KMS-11 (cell line): ENCODE data around the gene FZD8.

Experiments
- H2AFZ ChIP-seq: fragments of 200-600 bp; sonication (generic); 2 replicates; pipeline ENCODE4 v1.6.1; 2016; ENCODE audit warnings: antibody characterized with exemption, mixed run types, low read depth
- H3K27ac ChIP-seq: fragments of 200-600 bp; sonication (generic); 2 replicates; pipeline ENCODE4 v1.6.1; 2016; ENCODE audit warnings: mild to moderate bottlenecking, mixed run types
- H3K27me3 ChIP-seq: fragments of 200-600 bp; sonication (generic); 2 replicates; pipeline ENCODE4 v1.6.1; 2017; ENCODE audit warnings: mild to moderate bottlenecking, low read depth, mixed run types, moderate library complexity; ENCODE audit not compliant: insufficient read depth
- H3K36me3 ChIP-seq: fragments of 200-600 bp; sonication (generic); 2 replicates; pipeline ENCODE4 v1.6.1; 2017; ENCODE audit warnings: mild to moderate bottlenecking, mixed run types; ENCODE audit not compliant: insufficient read depth
- H3K4me1 ChIP-seq: fragments of 200-600 bp; sonication (generic); 2 replicates; pipeline ENCODE4 v1.6.1; 2016; ENCODE audit warnings: mild to moderate bottlenecking, low read depth, mixed run types; ENCODE audit not compliant: poor library complexity, severe bottlenecking
- H3K4me2 ChIP-seq: fragments of 200-600 bp; sonication (generic); 2 replicates; pipeline ENCODE4 v1.7.0; 2016; ENCODE audit warnings: mild to moderate bottlenecking, mixed run types
- H3K4me3 ChIP-seq: fragments of 200-600 bp; sonication (generic); IDR thresholded peaks from 2 replicates; pipeline ENCODE4 v1.6.1; 2017; ENCODE audit warnings: low read depth, low read length, mixed read lengths; ENCODE audit not compliant: insufficient read depth
- H3K79me2 ChIP-seq: fragments of 200-600 bp; sonication (generic); 2 replicates; pipeline ENCODE4 v1.6.1; 2016; ENCODE audit warnings: low read depth, mixed run types; ENCODE audit not compliant: insufficient read depth
- H3K9ac ChIP-seq: fragments of 200-600 bp; sonication (generic); 2 replicates; pipeline ENCODE4 v1.6.1; 2016; ENCODE audit warnings: mild to moderate bottlenecking, mixed run types
- H4K20me1 ChIP-seq: fragments of 200-600 bp; sonication (generic); 2 replicates; pipeline ENCODE4 v1.6.1; 2016; ENCODE audit warnings: mild to moderate bottlenecking, mixed run types; ENCODE audit not compliant: insufficient read depth
- CTCF ChIP-seq: fragments of 200-600 bp; sonication (generic); conservative IDR thresholded peaks from 2 replicates; pipeline ENCODE4 v1.6.1; 2017; ENCODE audit warnings: low read depth, mild to moderate bottlenecking, antibody characterized with exemption, low read length, moderate library complexity, mixed read lengths

The FZD8 gene

GRCh38 chr10:35605191-35605590, 36.9 kb downstream of the FZD8 start, which contains the start of gene GJD4:
Gene GJD4, plus strand, starts transcription at chr10:35605341. Its CDS starts 227 bp downstream, at chr10:35605568.
- Histone ChIP-seq H3K4me1 (no peaks in the 10 kb centered on the region), H3K79me2 (no peaks in the 10 kb centered on the region), H3K27me3 (no peaks in the 10 kb centered on the region), H3K36me3 (no peaks in the 10 kb centered on the region), H3K4me3 (no peak within 1 kb of the TSS), H3K27ac (no peak within 1 kb of the TSS), H2AFZ (no peak within 1 kb of the TSS), H3K4me2 (no peak within 1 kb of the TSS), H3K9ac (no peak within 1 kb of the TSS), H4K20me1 (no peaks in the 10 kb centered on the region)
- TF ChIP-seq CTCF: no peak

GRCh38 chr10:35600193-35600592, 41.9 kb downstream of the FZD8 start:
- Histone ChIP-seq H3K9ac (no peak overlapping the region), H3K4me3 (no peak overlapping the region), H2AFZ (no peak overlapping the region), H3K4me2 (no peak overlapping the region), H3K4me1 (no peaks in the 10 kb centered on the region), H3K36me3 (no peaks in the 10 kb centered on the region), H3K79me2 (no peaks in the 10 kb centered on the region), H3K27me3 (no peaks in the 10 kb centered on the region), H4K20me1 (no peaks in the 10 kb centered on the region), H3K27ac (no peak overlapping the region)
- TF ChIP-seq CTCF: no peak

- Histone ChIP-seq H3K79me2 (no peaks in the 10 kb centered on the region), H3K36me3 (no peaks in the 10 kb centered on the region), H3K4me1 (no peaks in the 10 kb centered on the region), H3K4me2 (no peak overlapping the region), H3K27ac (no peak overlapping the region), H2AFZ (no peak overlapping the region), H3K9ac (no peak overlapping the region), H3K27me3 (no peaks in the 10 kb centered on the region), H4K20me1 (no peaks in the 10 kb centered on the region), H3K4me3 (no peak overlapping the region)
- no peak for TF ChIP-seq CTCF
These were observed 43.7 kb downstream of the FZD8 start for GRCh38 chr10:35598379-35598778.

GRCh38 chr10:35595106-35595505, 47.0 kb downstream of the FZD8 start:
- H3K27ac ChIP-seq: no peak overlapping the region
- no peak overlapping the region for H3K9ac ChIP-seq
- H3K4me3 ChIP-seq: no peak overlapping the region
- H3K27me3 ChIP-seq: no peaks in the 10 kb centered on the region
- H4K20me1 ChIP-seq: no peaks in the 10 kb centered on the region
- H3K79me2 ChIP-seq: no peaks in the 10 kb centered on the region
- TF ChIP-seq CTCF: no peak
- H3K36me3 ChIP-seq: no peaks in the 10 kb centered on the region
- no peak overlapping the region for H2AFZ ChIP-seq
- H3K4me2 ChIP-seq: no peak overlapping the region
- H3K4me1 ChIP-seq: no peaks in the 10 kb centered on the region
